BE2C (cell line): ENCODE measurements around the gene EMSY.

Source experiments
- DNase-seq: peaks from one replicate; pipeline ENCODE4 v3.0.0-alpha.2; 2020
- H3K27me3 ChIP-seq: fragments of 250-450 bp; sonication (Bioruptor Pico); 2 replicates; pipeline ENCODE4 v1.5.1; 2020; ENCODE audit warnings: mild to moderate bottlenecking
- H3K36me3 ChIP-seq: fragments of 250-450 bp; sonication (Bioruptor Pico); 2 replicates; pipeline ENCODE4 v1.5.1; 2020; ENCODE audit warnings: mild to moderate bottlenecking
- H3K4me1 ChIP-seq: fragments of 250-450 bp; sonication (Bioruptor Pico); 2 replicates; pipeline ENCODE4 v1.5.1; 2020
- H3K4me3 ChIP-seq: 2 replicates; pipeline ENCODE4 v1.5.1; 2011; ENCODE audit warnings: low read depth, low read length
- H3K9me3 ChIP-seq: fragments of 250-450 bp; sonication (Bioruptor Pico); 2 replicates; pipeline ENCODE4 v1.5.1; 2020
- CTCF ChIP-seq: IDR thresholded peaks from 2 replicates; pipeline ENCODE4 v1.5.1; 2012; ENCODE audit warnings: mild to moderate bottlenecking, low read depth, low read length

The EMSY gene

GRCh38 chr11:76462317-76462716, 17.5 kb downstream of the EMSY start:
- Histone ChIP-seq H3K4me3 (no peak overlapping the region), H3K4me1 (no peaks in the 10 kb centered on the region), H3K27me3 (no peaks in the 10 kb centered on the region), H3K9me3 (no peaks in the 10 kb centered on the region), H3K36me3 (peaks cover 16% of the 10 kb centered on the region)
- no peak for DNase-seq
- no peak for TF ChIP-seq CTCF

GRCh38 chr11:76465701-76466100, 20.9 kb downstream of the EMSY start:
- no peak for TF ChIP-seq CTCF
- Histone ChIP-seq H3K36me3 (peaks cover 24% of the 10 kb centered on the region), H3K4me1 (no peaks in the 10 kb centered on the region), H3K4me3 (no peak overlapping the region), H3K9me3 (no peaks in the 10 kb centered on the region), H3K27me3 (no peaks in the 10 kb centered on the region)
- no peak for DNase-seq

GRCh38 chr11:76466666-76467065, 21.8 kb downstream of the EMSY start:
- Histone ChIP-seq H3K27me3 (no peaks in the 10 kb centered on the region), H3K36me3 (peaks cover 28% of the 10 kb centered on the region), H3K9me3 (no peaks in the 10 kb centered on the region), H3K4me1 (no peaks in the 10 kb centered on the region), H3K4me3 (no peak overlapping the region)
- TF ChIP-seq CTCF, result no peak
- DNase-seq, result no peak

GRCh38 chr11:76469141-76469540, 24.3 kb downstream of the EMSY start:
- DNase-seq, result no peak
- no peaks in the 10 kb centered on the region for H3K4me1 ChIP-seq
- peaks cover 44% of the 10 kb centered on the region for H3K36me3 ChIP-seq
- H3K9me3 ChIP-seq, result no peaks in the 10 kb centered on the region
- no peak for TF ChIP-seq CTCF
- H3K27me3 ChIP-seq, result no peaks in the 10 kb centered on the region
- H3K4me3 ChIP-seq, result no peak overlapping the region

- peaks cover 46% of the 10 kb centered on the region for H3K36me3 ChIP-seq
- no peaks in the 10 kb centered on the region for H3K4me1 ChIP-seq
Measured at GRCh38 chr11:76471382-76471781, 26.6 kb downstream of the EMSY start.

GRCh38 chr11:76480241-76480640, 35.4 kb downstream of the EMSY start:
- Histone ChIP-seq H3K4me1 (no peaks in the 10 kb centered on the region), H3K4me3 (no peak overlapping the region), H3K9me3 (no peaks in the 10 kb centered on the region; the same call in 1 of the 2 replicates), H3K36me3 (peaks cover 12% of the 10 kb centered on the region), H3K27me3 (no peaks in the 10 kb centered on the region)
- TF ChIP-seq CTCF, result no peak
- no peak for DNase-seq

More at GRCh38 chr11:76471382-76471781, 26.6 kb downstream of the EMSY start:
- no peak for DNase-seq
- H3K27me3 ChIP-seq, result no peaks in the 10 kb centered on the region
- no peaks in the 10 kb centered on the region for H3K9me3 ChIP-seq
- no peak overlapping the region for H3K4me3 ChIP-seq
- TF ChIP-seq CTCF, result no peak
